Cerebellar nuclear complex (tissue), 1 donor: ENCODE measurements around the gene AGTPBP1.
A peak's percentile ranks its signal among the peaks of the same experiment; 100 is the strongest.

Experiments used
- DNase-seq, 2 experiments: peaks; one replicate each; lab custom pipeline; 2025; lab: John Stamatoyannopoulos, UW

AGTPBP1 gene

DNA sequence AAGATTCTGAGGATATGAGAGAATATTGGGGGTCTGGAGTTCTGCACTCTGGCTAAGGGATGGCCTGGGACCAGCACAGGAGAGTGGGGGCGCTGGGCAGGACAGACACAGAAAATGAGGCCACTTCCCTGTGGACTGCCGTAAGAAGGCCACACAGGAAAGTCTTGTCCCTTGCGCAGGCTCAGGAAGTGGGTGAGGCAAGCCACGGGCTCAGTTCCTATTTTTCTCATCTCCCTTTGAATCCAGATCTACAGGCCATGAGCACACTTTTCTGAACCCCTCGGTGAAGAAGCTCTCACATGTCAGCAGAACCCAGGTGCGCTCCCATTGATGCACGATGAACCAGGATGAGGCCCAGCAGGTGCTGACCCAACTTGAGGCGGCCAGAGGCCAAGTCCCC lies 207.4 kb downstream of the AGTPBP1 start:
- DNase-seq = no peak

DNA sequence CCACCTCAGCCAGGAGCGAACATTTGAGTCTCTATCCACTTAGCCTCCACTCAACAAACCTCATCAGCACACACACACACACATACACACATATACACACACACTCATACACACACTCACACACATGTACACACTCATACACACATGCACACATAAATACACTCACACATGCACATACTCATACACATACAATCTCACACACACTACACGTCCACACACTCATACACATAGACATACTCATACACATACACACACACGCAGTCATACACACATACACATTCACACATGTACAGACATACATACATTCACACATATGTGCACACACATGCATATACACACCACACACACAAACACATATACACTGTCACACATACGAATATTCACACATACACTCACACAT lies 208.2 kb downstream of the AGTPBP1 start:
- no peak for DNase-seq

DNA sequence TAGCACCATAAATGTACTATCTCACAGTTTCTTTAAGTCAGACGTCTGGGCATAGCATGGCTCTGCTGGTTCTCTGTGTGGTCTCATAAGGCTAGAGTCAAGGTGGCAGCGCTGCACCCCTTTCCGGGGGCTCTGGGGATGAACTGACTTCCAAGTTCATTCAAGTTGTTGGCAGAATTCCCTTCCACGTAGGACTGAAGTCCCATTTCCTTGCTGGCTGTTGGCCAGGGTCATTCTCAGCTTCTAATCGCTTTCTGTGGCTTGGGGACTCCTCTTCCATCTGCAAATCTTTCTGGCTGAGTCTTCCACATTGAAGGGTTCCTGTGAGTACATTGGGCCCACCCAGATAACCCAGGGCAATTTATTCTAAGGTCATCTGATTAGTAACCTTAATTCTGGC lies 211.0 kb downstream of the AGTPBP1 start:
- no peak for DNase-seq

DNA sequence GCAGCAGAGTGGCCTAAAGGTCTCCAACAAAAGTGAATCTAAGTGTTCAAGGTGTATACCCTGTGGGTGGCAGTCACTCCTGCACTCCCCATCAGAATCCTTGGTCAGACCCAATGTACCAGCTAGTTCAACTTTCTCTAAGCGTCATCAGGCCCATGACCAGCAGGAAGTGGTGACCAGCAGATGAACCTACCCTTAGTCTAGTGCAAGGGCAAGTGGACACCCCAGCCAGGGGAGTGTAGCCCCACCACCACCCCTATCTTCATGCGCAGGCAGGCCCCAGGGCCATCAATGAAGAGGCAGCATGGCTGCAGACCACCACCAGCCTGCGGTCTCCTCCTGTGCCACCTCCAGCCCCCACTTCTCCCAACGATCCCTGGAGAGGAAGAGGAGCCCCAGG lies 213.1 kb downstream of the AGTPBP1 start:
- DNase-seq = no peak

DNA sequence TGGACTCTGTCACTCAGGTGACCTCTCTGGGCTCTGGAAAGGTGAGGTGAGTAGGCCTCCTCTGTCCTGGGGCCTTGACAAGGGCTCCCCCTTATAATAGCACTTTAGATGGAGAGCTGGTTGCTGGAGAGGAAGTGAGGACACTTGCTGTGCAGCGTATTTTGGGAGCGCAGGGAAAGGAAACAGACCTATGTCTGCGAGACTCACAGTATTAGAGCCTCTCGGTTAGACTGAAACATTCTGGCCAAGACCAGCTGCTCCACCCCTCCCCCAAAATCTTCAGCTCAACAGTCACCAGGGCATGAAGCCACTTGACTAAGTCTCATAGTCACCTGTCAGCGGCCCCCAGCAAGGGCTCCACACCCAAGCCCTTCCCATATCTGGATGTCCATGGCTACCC lies 213.6 kb downstream of the AGTPBP1 start:
- no peak for DNase-seq

DNA sequence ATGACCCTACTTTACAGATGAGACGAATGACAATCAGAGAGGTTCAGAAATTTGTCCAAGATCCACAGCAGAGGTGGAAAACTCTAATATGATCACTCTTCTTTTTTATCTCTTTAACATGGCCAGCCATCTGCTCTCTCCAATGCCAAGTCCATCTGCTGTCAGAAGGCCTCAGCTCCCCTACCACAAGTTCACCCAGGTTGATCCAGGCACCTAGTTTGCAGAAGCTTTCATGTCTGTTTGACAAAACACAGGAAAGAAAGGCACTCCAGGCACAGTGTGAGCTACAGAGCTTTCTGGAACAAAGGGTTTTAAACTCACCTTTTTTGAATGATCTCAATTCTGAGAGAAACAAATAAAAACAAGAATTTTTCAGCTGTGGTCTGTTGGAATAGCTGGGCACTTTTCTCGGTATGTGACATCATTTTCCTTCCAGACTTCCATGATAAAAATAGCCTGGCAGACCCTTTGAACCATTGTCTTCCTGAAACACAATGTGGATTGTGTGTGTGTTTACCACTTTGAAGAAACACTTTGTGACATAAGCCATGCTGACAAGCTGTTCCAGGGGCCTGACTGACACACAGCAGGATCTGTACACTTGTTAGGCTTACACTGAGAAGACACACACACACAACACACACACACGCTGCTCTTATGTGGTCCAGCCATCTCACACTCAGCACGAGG lies 214.3 kb downstream of the AGTPBP1 start:
- DNase-seq = no peak

DNA sequence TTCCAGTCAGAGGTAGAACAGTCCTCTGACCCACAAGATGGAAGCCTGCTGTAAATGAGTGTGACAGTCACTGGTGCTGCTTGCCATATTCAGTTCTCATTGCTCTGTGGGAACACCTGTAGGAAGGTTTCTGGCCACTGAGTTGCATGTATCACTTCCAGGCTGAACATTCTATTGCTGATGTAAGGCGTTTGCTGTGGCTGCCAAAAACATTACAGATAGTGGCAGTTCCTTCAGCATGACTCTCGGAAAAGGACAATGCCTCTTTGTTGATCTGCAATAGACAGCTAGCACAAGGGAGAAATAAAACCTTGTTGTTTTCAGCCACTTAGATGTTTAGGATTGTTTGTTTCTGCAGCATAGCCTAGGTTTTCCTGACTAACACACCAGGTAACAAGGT lies 217.2 kb downstream of the AGTPBP1 start:
- DNase-seq = no peak

DNA sequence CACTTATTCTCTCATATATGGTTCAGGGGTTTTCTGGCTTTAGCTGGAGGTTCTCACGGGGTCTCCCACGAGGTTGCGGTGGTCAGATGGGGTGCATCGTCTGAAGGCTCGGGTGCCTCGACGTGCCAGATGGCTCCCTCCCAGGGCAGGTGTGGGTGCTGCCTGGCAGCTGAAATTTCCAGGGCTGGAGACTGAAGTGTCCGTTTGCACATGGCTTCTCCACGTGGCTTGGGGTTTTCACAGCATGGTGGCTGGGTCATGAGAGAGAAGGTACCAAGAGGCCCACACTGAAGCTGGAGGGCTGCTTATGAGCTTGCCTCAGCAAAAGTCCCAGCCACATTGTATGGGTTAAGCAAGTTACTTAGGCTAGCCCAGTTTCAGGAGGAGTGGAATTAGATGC lies 218.6 kb downstream of the AGTPBP1 start:
- DNase-seq = no peak

DNA sequence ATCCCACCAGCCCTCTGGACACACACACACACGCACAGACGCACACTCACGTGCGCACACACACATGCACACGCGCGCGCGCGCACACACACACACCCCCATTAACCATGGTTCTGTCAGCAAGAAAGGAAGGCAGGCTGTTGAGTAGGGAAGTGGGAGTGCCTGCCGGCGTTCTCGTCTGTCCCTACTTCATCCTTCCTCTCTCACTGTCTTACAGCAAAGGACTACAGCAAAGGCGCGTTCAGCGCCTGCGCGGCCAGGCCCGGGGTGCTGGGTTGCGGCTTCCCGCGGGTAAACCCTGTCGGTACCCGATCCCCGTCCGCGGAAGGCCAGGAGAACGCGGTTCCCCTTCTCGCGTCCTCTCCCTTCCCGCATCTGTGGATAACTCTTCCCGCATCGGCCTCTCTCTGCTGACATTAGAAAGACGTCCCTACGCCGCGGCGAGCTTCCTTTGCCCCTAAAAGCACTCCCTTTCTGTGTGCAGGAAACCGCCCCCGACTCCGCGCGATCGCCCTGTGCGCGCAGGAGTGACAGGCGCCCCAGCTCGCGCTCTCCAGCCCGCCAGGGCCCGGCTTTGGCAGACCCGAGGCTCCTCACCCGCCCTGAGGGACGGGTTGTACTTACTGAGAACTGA lies 219.2 kb downstream of the AGTPBP1 start:
- DNase-seq = no peak

DNA sequence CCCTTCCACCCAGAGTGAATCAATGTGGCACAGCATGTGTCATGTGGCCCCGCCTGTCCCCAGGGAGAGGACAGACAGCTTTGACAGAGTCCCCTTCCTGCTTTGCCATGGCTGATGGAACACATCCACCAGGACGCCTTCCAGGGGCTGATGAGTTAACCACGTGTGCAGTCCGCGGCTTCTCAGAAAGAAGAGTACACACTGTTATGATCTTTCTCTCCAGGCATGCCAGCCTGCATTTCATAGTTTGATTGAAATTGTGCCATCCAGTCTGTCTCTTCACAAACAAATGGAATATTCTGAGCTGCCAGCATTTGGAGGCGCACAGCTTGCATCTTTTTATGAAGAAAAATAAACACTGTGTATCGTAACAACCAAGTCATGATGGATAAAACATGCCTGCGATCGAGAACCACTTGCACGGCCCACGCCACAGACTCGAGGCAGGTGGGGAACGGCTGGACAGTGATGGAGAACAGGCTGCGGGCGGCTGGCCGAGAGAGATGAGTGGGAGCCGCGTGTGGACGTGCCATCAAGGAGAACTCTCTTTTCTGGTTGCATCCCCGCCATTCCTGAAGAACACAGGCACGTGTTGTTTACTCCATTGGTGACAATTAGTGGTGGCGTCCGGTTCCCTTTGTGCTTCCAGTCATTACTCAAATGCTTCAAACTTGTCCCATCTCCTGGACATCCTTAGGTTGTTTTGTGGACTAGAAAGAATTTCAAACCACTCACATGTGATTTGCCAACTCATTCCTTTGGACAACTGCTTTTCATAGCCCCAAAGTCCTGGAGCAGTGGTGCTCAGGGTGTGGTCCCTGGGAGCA lies 220.2 kb downstream of the AGTPBP1 start:
- DNase-seq = peak in 1 of 2 experiments; percentile 17

DNA sequence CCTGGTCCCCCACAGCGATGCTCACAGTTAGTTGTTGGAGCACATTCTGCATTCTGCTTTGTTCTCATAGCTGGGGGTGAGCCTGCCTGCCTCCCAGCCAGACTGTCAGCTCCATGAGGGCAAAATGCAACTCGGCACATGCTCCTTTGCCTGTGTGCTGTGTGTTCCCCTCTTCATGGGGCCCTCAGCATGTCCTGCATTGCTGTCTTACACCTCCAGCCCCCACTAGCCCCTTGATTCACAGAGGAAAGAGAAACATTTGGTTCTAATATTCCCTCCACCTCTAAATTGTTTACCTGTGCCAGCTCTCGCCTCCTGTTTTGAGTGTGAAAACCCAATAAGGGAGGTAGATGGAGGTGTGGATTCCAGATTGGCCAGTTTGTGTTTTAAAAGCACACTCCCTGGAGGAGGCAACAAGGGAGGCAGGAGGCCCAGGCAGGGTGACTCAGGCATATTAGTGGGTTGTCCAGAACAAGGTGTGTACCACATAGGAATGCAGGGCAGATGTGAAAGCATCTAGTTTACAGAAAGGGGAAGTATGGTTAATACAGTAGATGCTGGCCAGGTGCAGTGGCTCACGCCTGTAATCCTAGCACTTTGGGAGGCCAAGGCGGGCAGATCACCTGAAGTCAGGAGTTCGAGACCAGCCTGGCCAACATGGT lies 224.6 kb downstream of the AGTPBP1 start:
- no peak for DNase-seq

DNA sequence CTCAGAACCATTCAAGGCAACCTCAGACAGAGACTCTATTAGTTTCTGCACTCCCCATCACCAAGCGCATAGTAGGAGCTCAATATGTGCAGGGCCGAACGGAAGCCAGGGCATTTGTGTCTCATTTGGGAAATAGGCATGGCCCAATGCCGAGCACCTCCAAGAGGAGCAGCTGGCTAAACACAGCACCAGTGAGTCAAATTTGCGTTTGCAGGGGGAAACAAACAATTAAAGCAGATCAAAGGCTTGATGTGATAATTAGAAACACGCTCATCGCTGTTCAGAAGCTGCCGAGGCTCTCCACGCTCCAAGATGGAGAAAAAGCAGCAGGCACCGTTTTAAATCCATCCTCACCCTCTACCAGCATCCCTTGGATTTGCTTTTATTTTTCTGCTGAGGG lies 225.3 kb downstream of the AGTPBP1 start:
- DNase-seq = no peak

DNA sequence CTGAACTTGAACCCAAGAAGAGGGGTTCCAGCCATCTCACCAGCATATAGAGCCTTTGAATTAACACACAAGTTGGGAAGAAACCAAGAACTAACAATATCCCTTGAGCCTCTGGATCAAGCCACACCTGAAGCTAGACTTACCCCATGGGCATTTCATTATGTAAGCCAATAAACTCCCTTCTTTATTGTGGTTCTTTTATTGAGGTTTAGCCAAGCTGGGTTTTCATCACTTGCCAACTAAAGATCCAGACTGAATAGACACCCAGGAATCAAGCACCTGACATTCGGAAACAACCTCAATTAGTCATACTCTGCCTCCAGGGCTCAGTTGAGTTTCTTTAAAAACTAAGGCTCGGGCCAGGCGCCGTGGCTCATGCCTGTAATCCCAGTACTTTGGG lies 226.7 kb downstream of the AGTPBP1 start:
- no peak for DNase-seq

DNA sequence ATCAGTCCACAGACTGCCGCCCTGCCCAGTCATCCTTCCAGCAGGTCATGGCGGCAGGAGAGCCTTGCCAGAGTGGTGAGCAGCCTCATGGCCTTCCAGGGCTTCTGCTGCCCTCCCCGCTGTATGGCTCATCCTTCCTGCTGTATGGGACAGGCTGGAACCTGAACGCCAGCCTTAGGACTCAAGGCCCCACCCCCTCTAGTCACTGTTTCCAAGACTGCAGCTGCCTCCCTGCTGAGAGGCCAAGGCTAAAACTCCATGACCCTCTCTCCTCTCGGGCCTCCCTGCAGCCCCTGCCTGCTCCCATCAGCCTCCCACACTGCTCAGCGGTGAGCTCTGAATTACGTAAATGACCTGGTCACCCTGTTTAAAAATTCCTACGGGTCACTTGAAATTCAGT lies 227.5 kb downstream of the AGTPBP1 start:
- DNase-seq = no peak

DNA sequence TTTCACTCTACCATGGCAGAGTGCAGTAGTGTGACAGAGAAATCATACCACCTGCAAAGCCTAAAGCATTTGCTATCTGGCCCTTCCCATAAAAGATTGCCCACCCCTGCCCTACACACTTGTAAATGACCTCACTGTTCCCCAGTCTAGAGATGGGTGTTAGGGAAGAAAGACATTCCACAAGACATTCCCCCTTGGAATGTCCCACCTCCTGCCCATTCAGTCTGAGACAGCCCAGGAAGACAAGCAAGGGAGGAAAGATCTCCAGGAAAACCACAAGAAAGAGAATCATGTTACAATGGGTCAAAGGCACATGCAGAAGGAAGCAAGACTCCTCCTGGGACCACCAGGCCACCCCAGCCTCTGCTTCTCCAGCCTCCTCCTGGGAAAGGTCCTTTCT lies 230.0 kb downstream of the AGTPBP1 start:
- DNase-seq = no peak

DNA sequence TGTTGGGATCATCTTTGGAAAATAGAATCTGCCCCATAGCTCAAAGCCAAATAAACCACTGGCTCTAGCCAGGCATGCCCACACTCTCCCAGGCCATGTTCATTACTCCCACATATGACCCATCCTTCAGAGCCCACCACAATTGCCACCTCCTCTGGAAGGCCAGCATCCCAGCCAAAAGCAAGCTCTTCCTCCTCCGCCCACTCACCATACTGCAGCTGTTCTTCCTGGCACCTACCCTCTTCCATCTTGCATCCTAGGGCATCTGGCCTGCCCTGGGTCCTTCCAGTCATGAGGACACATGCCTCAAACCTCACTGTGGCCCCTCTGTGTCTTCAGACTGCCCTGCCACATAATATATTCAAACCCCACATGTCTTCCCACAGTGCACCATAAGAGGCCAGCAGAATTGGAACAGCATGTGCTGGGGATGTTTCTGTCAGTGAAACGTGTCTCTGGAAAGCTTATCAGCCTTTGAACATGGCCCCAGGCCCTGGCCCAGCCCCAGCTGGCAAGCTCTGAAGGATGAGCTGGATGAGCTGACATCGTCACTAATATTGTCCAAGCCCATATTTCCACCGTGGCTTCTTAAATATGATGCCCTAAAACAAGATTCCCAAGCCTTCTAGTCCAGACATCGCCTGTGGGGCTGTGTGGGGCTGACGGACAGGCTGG lies 230.8 kb downstream of the AGTPBP1 start:
- DNase-seq = no peak

DNA sequence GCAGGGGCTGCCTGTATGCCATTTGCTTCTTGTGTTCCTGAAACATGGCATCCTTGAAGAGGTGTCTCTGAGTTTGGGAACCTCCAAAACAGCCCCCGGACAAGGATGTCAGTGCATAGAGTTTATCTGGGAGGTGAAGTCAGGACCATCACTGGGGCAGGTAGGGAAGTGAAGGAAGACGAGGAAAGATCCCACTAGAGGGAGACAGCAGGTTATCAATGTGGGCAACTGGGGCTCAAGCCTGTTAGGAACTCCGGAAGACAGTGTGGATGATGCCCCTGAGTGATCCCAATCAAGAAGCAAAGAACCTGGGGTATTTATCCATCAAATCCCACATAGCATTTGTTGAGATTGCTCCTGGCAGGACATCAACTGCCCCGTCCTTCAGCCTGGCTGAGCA lies 233.1 kb downstream of the AGTPBP1 start:
- no peak for DNase-seq

DNA sequence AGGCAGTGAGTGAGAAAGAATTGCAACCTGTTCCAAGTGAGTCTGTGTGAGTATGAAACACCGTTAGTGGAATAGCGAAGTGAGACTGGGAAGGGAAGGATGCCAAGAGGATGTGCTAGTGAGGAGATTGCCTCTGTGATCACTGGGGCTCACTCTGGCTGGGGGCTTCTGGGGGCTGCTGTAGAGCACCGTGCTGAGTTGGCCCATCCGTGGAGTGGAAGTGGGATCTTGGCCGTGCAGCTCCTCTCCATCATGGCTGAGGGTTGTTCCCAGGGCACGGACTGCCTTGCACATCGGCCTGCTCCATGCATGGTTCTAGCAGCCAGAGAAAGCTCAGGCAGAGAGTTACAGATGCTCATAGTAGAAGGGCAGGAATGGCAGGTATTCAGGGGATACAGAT lies 236.1 kb downstream of the AGTPBP1 start:
- no peak for DNase-seq

DNA sequence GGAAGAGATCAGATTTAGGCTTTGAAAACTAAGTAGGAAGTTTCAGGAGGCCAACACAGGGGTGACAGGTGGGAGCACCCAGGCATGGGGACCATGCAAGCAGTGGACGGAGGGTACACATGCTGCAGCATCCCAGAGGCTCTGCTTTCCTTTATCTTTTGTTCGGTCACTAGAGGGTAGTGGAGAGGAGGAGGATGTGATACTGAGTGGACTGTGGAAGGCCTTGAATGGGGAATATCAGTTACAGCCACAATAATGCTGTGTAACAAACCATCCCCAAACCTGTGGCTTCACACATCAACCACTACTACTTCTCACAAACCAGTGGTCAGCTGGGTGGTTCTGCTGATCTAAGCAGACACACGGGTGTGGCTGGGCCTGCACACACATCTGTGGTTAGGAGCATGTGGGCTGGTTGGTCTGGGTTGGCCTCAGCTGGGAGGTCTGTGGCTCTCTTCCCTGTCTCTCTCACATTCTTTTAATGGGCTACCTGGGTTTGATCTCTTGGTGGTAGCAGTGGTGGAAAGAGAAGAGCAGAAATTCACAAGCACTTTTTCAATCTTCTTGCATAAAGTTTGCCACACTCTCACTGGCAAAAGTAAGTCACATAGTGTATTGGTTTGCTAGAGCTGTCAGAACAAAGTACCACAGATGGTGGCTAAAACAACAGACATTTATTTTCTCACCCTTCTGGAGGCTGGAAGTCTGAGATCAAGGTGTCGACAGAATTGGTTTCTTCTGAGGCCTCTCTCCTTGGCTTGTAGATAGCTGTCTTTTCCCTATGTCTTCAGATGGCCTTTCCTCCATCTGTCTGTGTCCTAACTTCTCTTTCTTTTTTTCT lies 238.7 kb downstream of the AGTPBP1 start:
- no peak for DNase-seq

DNA sequence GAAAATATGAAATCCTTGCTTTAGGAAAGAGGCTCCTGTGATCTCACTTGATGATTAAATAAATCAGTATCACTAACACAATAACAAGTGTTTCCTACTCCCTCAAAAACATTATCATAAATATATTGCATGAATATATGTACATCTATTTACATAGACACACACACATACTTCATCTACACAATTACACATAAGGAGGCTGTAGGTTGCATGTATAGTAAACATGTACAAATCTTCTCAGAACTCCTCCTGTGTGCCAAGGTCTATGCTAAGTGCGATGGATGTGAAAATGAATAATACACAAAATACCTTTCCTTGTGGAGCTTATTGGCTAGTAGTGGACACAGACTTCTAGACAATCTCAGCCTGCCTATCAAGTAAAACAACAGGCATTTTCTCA lies 239.9 kb downstream of the AGTPBP1 start:
- no peak for DNase-seq

DNA sequence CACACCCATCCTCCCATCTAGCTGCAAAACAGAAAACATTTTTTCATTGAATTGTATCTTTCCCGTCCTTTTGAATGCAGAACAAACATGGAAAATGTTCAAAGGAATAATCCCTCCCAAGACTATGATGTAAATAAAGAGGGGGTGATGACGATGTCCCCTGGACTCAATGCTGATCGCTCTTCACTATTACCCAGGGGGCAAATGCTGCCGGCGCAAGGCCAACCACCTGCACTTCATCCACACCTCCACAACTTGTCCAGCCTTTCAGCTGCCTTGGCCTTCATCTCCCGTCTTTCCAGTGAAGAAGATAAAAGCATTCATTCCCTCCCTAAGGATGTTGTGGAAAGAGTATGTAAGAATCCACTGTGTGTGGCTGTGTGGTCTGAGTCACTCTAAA lies 240.3 kb downstream of the AGTPBP1 start:
- no peak for DNase-seq
